Stimulated activated CD8-positive, alpha-beta memory T cell treated with anti-CD3 and anti-CD28 coated beads, Interleukin-4, amount 100 ng/mL, for 4 hours (primary cell): ENCODE measurements around the gene WHAMM.
A peak's percentile ranks its signal among the peaks of the same experiment; 100 is the strongest.
"Not testable (repeated sequence)": the region's sequence is repeated elsewhere in the genome, so short reads cannot be mapped to it uniquely, and the experiment has no call there.

Experiments
- DNase-seq, 2 donors: peaks; one replicate each; pipeline ENCODE4 v3.0.0-alpha.2; 2020; ENCODE audit warnings: low read depth in 2 of 2, low spot score in 1 of 2

WHAMM gene

GRCh38 chr15:82799183-82799841 lies 10.1 kb upstream of the WHAMM start:
- DNase-seq: no peak

GRCh38 chr15:82802497-82802896 lies 6.9 kb upstream of the WHAMM start:
- DNase-seq: no peak

GRCh38 chr15:82803793-82804574 lies 5.4 kb upstream of the WHAMM start:
- no peak for DNase-seq

GRCh38 chr15:82804575-82804949 lies 4.9 kb upstream of the WHAMM start:
- DNase-seq: no peak

- DNase-seq: no peak
These were observed 3.4 kb upstream of the WHAMM start, which contains the start of gene FSD2 for GRCh38 chr15:82805994-82806406. Gene FSD2 (minus strand): TSS chr15:82806069. CDS start chr15:82787390, 18,679 bp downstream.

GRCh38 chr15:82807920-82808633 lies 1.4 kb upstream of the WHAMM start:
- no peak for DNase-seq

- DNase-seq: no peak
These were observed 790 bp upstream of the WHAMM start for GRCh38 chr15:82808634-82809041.

- DNase-seq: no peak
These were observed 847 bp downstream of the WHAMM start for GRCh38 chr15:82810061-82810889.

- no peak for DNase-seq
These were observed 1.5 kb downstream of the WHAMM start for GRCh38 chr15:82810890-82811426.

GRCh38 chr15:82812994-82813393 lies 3.6 kb downstream of the WHAMM start:
- no peak for DNase-seq

GRCh38 chr15:82820128-82820527 lies 10.7 kb downstream of the WHAMM start:
- no peak for DNase-seq

- not testable (repeated sequence) for DNase-seq
These were observed 12.0 kb downstream of the WHAMM start for GRCh38 chr15:82821396-82821795.

GRCh38 chr15:82821851-82822250 lies 12.4 kb downstream of the WHAMM start:
- not testable (repeated sequence) for DNase-seq

GRCh38 chr15:82823049-82823448 lies 13.6 kb downstream of the WHAMM start:
- no peak for DNase-seq

GRCh38 chr15:82828075-82828474 lies 18.6 kb downstream of the WHAMM start:
- DNase-seq: no peak

GRCh38 chr15:82829234-82829633 lies 19.8 kb downstream of the WHAMM start:
- DNase-seq: no peak

- no peak for DNase-seq
These were observed 21.2 kb downstream of the WHAMM start for GRCh38 chr15:82830427-82831173.

GRCh38 chr15:82831894-82832600 lies 22.6 kb downstream of the WHAMM start:
- no peak for DNase-seq

- DNase-seq: peak in 1 of 2 donors; percentile 17
These were observed 23.4 kb downstream of the WHAMM start for GRCh38 chr15:82832601-82833361.
